Endothelial cell of umbilical vein (primary cell): ENCODE results near the gene TBC1D13. TPM values are rescaled to one million over a fixed set of nuclear protein-coding genes. Genes with fewer than 3 reads are reported as not detected.

Source experiments
- BruUV-seq: library from RNA; stranded (reverse); fragments of 400-500 nt; replicated peaks from 2 replicates; lab custom pipeline; 2021; lab: Mats Ljungman, UMichigan
- CTCF ChIA-PET: fragments of 300-600, 350-600 bp; sonication (Branson Sonifier 250); formaldehyde crosslinking; loops from one replicate; lab custom pipeline; 2021; ENCODE audit warnings: antibody characterized with exemption, inconsistent platforms; lab: Charles Lee
- POLR2A ChIA-PET: fragments of 300-600, 350-600 bp; sonication (Branson Sonifier 250); formaldehyde crosslinking; loops from one replicate; lab custom pipeline; 2021; ENCODE audit warnings: antibody characterized with exemption, inconsistent platforms; lab: Charles Lee
- DNase-seq: peaks from one replicate; pipeline ENCODE4 v3.0.0-alpha.2; 2011; ENCODE audit warnings: low read depth, low spot score
- FAIRE-seq: peaks from 2 replicates; lab custom pipeline; 2011; peaks lifted over from hg19 to GRCh38; lab: Jason Lieb, UNC
- H2AFZ ChIP-seq: 2 replicates; pipeline ENCODE4 v1.6.0; 2012; ENCODE audit warnings: low read depth, low read length, control low read depth, inconsistent platforms
- H3K27ac ChIP-seq: 2 replicates; pipeline ENCODE4 v1.5.1; 2011; ENCODE audit warnings: low read depth, mild to moderate bottlenecking, control low read depth, low read length, moderate library complexity; ENCODE audit not compliant: insufficient read depth
- H3K27me3 ChIP-seq, 2 experiments: 2 replicates each; pipeline versions ENCODE4 v1.6.0 to v1.6.1; 2011; ENCODE audit warnings: low read length in 2 of 2, mixed read lengths in 1 of 2; ENCODE audit not compliant: control insufficient read depth in 2 of 2, insufficient read depth in 2 of 2
- H3K36me3 ChIP-seq, 2 experiments: 2 replicates in 1 of 2; 3 replicates in 1 of 2; pipeline ENCODE4 v1.5.1; 2011; ENCODE audit warnings: low read length in 2 of 2, mild to moderate bottlenecking in 1 of 2, moderate library complexity in 1 of 2; ENCODE audit not compliant: control insufficient read depth in 2 of 2, insufficient read depth in 2 of 2; ENCODE audit errors: extremely low read depth in 1 of 2
- H3K4me1 ChIP-seq: 3 replicates; pipeline ENCODE4 v1.5.1; 2011; ENCODE audit warnings: mild to moderate bottlenecking, low read length; ENCODE audit not compliant: control insufficient read depth, insufficient read depth; ENCODE audit errors: extremely low read depth
- H3K4me2 ChIP-seq: 2 replicates; pipeline ENCODE4 v1.6.1; 2011; ENCODE audit warnings: low read length, control low read depth, mixed read lengths; ENCODE audit not compliant: insufficient read depth
- H3K4me3 ChIP-seq, 3 experiments: fragments of 200-600 bp in 1 of 3; sonication (generic), shearing (Covaris generic) in 1 of 3; replicated peaks in 1 of 3; 2 replicates each; pipeline ENCODE4 v1.5.1; 2011 to 2016; ENCODE audit warnings: control low read depth in 3 of 3, low read length in 3 of 3, mild to moderate bottlenecking in 2 of 3, inconsistent platforms in 1 of 3, low read depth in 1 of 3, moderate library complexity in 1 of 3; ENCODE audit not compliant: insufficient read depth in 1 of 3
- H3K79me2 ChIP-seq: 2 replicates; pipeline ENCODE4 v1.6.0; 2012; ENCODE audit warnings: low read length, inconsistent platforms; ENCODE audit not compliant: control insufficient read depth, insufficient read depth
- H3K9ac ChIP-seq: replicated peaks from 2 replicates; pipeline ENCODE3; 2011; ENCODE audit warnings: low read length, control low read depth; ENCODE audit not compliant: insufficient read depth; ENCODE audit errors: extremely low read depth
- H3K9me1 ChIP-seq: replicated peaks from 3 replicates; pipeline ENCODE4 v1.6.0; 2011; ENCODE audit warnings: mild to moderate bottlenecking, low read length; ENCODE audit not compliant: control insufficient read depth, insufficient read depth; ENCODE audit errors: extremely low read depth
- H3K9me3 ChIP-seq: replicated peaks from 2 replicates; pipeline ENCODE4 v1.5.1; 2012; ENCODE audit warnings: low read length, inconsistent platforms; ENCODE audit not compliant: control insufficient read depth, insufficient read depth
- H4K20me1 ChIP-seq: replicated peaks from 2 replicates; pipeline ENCODE3; 2011; ENCODE audit warnings: mild to moderate bottlenecking, low read length; ENCODE audit not compliant: control insufficient read depth, insufficient read depth; ENCODE audit errors: extremely low read depth
- CTCF ChIP-seq, 2 donors: IDR thresholded peaks; 1 replicate in 1 of 2; 2 replicates in 1 of 2; pipeline ENCODE4 v1.5.1; 2011; ENCODE audit warnings: low read length in 2 of 2, mild to moderate bottlenecking in 2 of 2, moderate library complexity in 2 of 2, control low read depth in 1 of 2, inconsistent platforms in 1 of 2, low read depth in 1 of 2; ENCODE audit not compliant: insufficient read depth in 1 of 2; ENCODE audit errors: extremely low read depth in 1 of 2
- EZH2 ChIP-seq: IDR thresholded peaks from 2 replicates; pipeline ENCODE4 v1.6.1; 2012; ENCODE audit warnings: borderline replicate concordance, low read depth, mild to moderate bottlenecking, moderate library complexity, low read length, inconsistent platforms; ENCODE audit not compliant: severe bottlenecking
- FOS ChIP-seq: IDR thresholded peaks from 2 replicates; pipeline ENCODE4 v1.6.1; 2011; ENCODE audit warnings: mild to moderate bottlenecking, low read length, moderate library complexity, borderline replicate concordance; ENCODE audit not compliant: insufficient read depth
- GATA2 ChIP-seq: IDR thresholded peaks from 2 replicates; pipeline ENCODE4 v1.7.0; 2011; ENCODE audit warnings: low read depth, mild to moderate bottlenecking, moderate library complexity, mixed read lengths, low read length; ENCODE audit not compliant: insufficient read length, insufficient read depth
- JUN ChIP-seq: IDR thresholded peaks from 2 replicates; pipeline ENCODE4 v1.6.1; 2011; ENCODE audit warnings: borderline replicate concordance, low read depth; ENCODE audit not compliant: insufficient read length, insufficient read depth
- MAX ChIP-seq: IDR thresholded peaks from 2 replicates; pipeline ENCODE4 v1.6.1; 2011; ENCODE audit not compliant: insufficient read depth, insufficient read length
- MYC ChIP-seq: IDR thresholded peaks from one replicate; pipeline ENCODE4 v1.6.1; 2011; ENCODE audit warnings: mild to moderate bottlenecking, low read depth, low read length
- POLR2A ChIP-seq: IDR thresholded peaks from 2 replicates; pipeline ENCODE4 v1.6.1; 2012; ENCODE audit warnings: low read depth, mild to moderate bottlenecking, control low read depth, low read length
- POLR2AphosphoS5 ChIP-seq: IDR thresholded peaks from 2 replicates; pipeline ENCODE4 v1.6.1; 2012; ENCODE audit warnings: low read depth, mild to moderate bottlenecking, control low read depth, low read length, moderate library complexity; ENCODE audit not compliant: insufficient read depth
- dilution Hi-C: fragments of 300-500 bp; cut with MboI; formaldehyde crosslinking; loops from one replicate; pipeline ENCODE4 v1.15.0; 2019; ENCODE audit warnings: low sequenced_read_pairs; ENCODE audit not compliant: extremely low pct_ligation_motif_present
- intact Hi-C: fragments of 100-400 bp; cut with micrococcal nuclease; formaldehyde crosslinking; loops from one replicate; pipeline ENCODE4 v1.10.0; 2022
- polyA plus RNA-seq, 4 experiments: library from polyadenylated mRNA; depleted of rRNA in 3 of 4; stranded (reverse) in 3 of 4; unstranded in 1 of 4; fragments of >200 nt; gene quantifications; 2 replicates each; pipeline versions ENCODE4 v1.2.1 to v1.2.3, GENCODE V29; 2011 to 2012; ENCODE audit warnings: missing spikeins in 1 of 4
- total RNA-seq: library from RNA; stranded (reverse); gene quantifications from 2 replicates; pipeline ENCODE4 v1.2.3, GENCODE V29; 2021

Gene TBC1D13
- total and polyA plus RNA-seq, 2 donors (not counting 3 experiments of a cell fraction or from before 2014, with no cell fraction given) = 35.1 to 41.9 TPM

- BruUV-seq = no TSS peak
- ChIA-PET CTCF (interaction anchor here (1.9 kb wide), 1 partner anchor 11 kb away, joined by 6 read pairs; no protein-coding TSS in a partner anchor), POLR2A (no interaction called here)
- H3K9me3 ChIP-seq = no peaks in the 10 kb centered on the region
- DNase-seq (no peak), FAIRE-seq (no peak)
- H3K9ac ChIP-seq = no peak overlapping the region
- H4K20me1 ChIP-seq = no peaks in the 10 kb centered on the region
- no peaks in the 10 kb centered on the region for H3K9me1 ChIP-seq
- no peak overlapping the region for H3K27ac ChIP-seq
- dilution Hi-C loops (no loop called here), intact Hi-C loops (no loop called here)
- H3K4me3 ChIP-seq = no peak overlapping the region
- H2AFZ ChIP-seq = no peak overlapping the region
- H3K4me1 ChIP-seq = no peaks in the 10 kb centered on the region
- H3K4me2 ChIP-seq = no peak overlapping the region
- no peaks in the 10 kb centered on the region for H3K79me2 ChIP-seq
- H3K36me3 ChIP-seq = no peaks in the 10 kb centered on the region
- no peaks in the 10 kb centered on the region for H3K27me3 ChIP-seq
- no peak for TF ChIP-seq CTCF (IDR thresholded peaks at IDR 0.05; ENCODE audit: extremely low read depth in 1 of 2, insufficient read depth in 1 of 2, low read depth in 1 of 2, low read length in 2 of 2)
- no peak for TF ChIP-seq JUN
- no peak for TF ChIP-seq POLR2A
- no peak for TF ChIP-seq FOS
- TF ChIP-seq MYC = no peak
- no peak for TF ChIP-seq EZH2
- TF ChIP-seq POLR2AphosphoS5 = no peak
- no peak for TF ChIP-seq MAX
- no peak for TF ChIP-seq GATA2
Measured at GRCh38 chr9:128762671-128763449, 24.2 kb upstream of the TBC1D13 start.
